ENCODE results near the gene SPO11. TPM values are rescaled to one million over a fixed set of nuclear protein-coding genes. Genes with fewer than 3 reads are reported as not detected.

The SPO11 gene
- total RNA-seq, 1 donor from 2014 or later, result not detected

GRCh38 chr20:57383447-57384347 is 54.1 kb downstream of the SPO11 start:
- Mint-ChIP-seq H3K4me3 (no peak overlapping the region), H3K4me1 (no peaks in the 10 kb centered on the region), H3K9me3 (no peaks in the 10 kb centered on the region), H3K36me3 (peaks cover 6% of the 10 kb centered on the region), H3K27ac (no peak overlapping the region), H3K27me3 (ENCODE audit: low read depth) (no peaks in the 10 kb centered on the region)
- TF ChIP-seq CTCF (IDR thresholded peaks at IDR 0.05; ENCODE audit: unreplicated experiment), result no peak
- no peak for DNase-seq (ENCODE audit: low spot score in 2 of 2, unreplicated experiment in 2 of 2)

GRCh38 chr20:57384486-57384885 is 54.9 kb downstream of the SPO11 start:
- no peak for TF ChIP-seq CTCF (IDR thresholded peaks at IDR 0.05; ENCODE audit: unreplicated experiment)
- Mint-ChIP-seq H3K27ac (no peak overlapping the region), H3K27me3 (ENCODE audit: low read depth) (no peaks in the 10 kb centered on the region), H3K9me3 (no peaks in the 10 kb centered on the region), H3K4me1 (peaks cover 2% of the 10 kb centered on the region), H3K4me3 (no peak overlapping the region), H3K36me3 (peaks cover 6% of the 10 kb centered on the region)
- no peak for DNase-seq (ENCODE audit: low spot score in 2 of 2, unreplicated experiment in 2 of 2)

GRCh38 chr20:57384953-57385761 is 55.6 kb downstream of the SPO11 start:
- peaks cover 3% of the 10 kb centered on the region for H3K36me3 Mint-ChIP-seq
- H3K27ac Mint-ChIP-seq, result no peak overlapping the region
- no peak for DNase-seq (ENCODE audit: low spot score in 2 of 2, unreplicated experiment in 2 of 2)
- H3K4me3 Mint-ChIP-seq, result no peak overlapping the region
- H3K27me3 Mint-ChIP-seq (ENCODE audit: low read depth), result no peaks in the 10 kb centered on the region
- TF ChIP-seq CTCF (IDR thresholded peaks at IDR 0.05; ENCODE audit: unreplicated experiment), result no peak
- H3K9me3 Mint-ChIP-seq, result no peaks in the 10 kb centered on the region
- peaks cover 6% of the 10 kb centered on the region for H3K4me1 Mint-ChIP-seq

- no peak for DNase-seq (ENCODE audit: low spot score in 2 of 2, unreplicated experiment in 2 of 2)
- no peaks in the 10 kb centered on the region for H3K27me3 Mint-ChIP-seq (ENCODE audit: low read depth)
- H3K27ac Mint-ChIP-seq, result no peak overlapping the region
- H3K9me3 Mint-ChIP-seq, result no peaks in the 10 kb centered on the region
- TF ChIP-seq CTCF (IDR thresholded peaks at IDR 0.05; ENCODE audit: unreplicated experiment), result no peak
- H3K4me3 Mint-ChIP-seq, result no peak overlapping the region
- H3K36me3 Mint-ChIP-seq, result peaks cover 3% of the 10 kb centered on the region
- H3K4me1 Mint-ChIP-seq, result peaks cover 11% of the 10 kb centered on the region
Observed at GRCh38 chr20:57385940-57386339, 56.3 kb downstream of the SPO11 start.

- no peak for TF ChIP-seq CTCF (IDR thresholded peaks at IDR 0.05; ENCODE audit: unreplicated experiment)
- no peak overlapping the region for H3K27ac Mint-ChIP-seq
- H3K27me3 Mint-ChIP-seq (ENCODE audit: low read depth), result no peaks in the 10 kb centered on the region
- H3K4me3 Mint-ChIP-seq, result no peak overlapping the region
- H3K4me1 Mint-ChIP-seq, result peaks cover 11% of the 10 kb centered on the region
- H3K9me3 Mint-ChIP-seq, result no peaks in the 10 kb centered on the region
- no peak for DNase-seq (ENCODE audit: low spot score in 2 of 2, unreplicated experiment in 2 of 2)
- no peaks in the 10 kb centered on the region for H3K36me3 Mint-ChIP-seq
Observed at GRCh38 chr20:57386762-57387161, 57.2 kb downstream of the SPO11 start.

Data from mesothelial cell of epicardium (in vitro differentiated cells).